HCT116 (cell line): ENCODE data around the gene PON3. TPM values are rescaled to one million over a fixed set of nuclear protein-coding genes. Genes with fewer than 3 reads are reported as not detected.

Source experiments
- ATAC-seq: fragments of 200-7000 bp; cut with Tn5 transposase; 2 replicates; pipeline ENCODE4 v1.9.1; 2020; ENCODE audit warnings: mild to moderate bottlenecking, moderate library complexity
- BruUV-seq: library from RNA; stranded (reverse); fragments of 400-500 nt; replicated peaks from 2 replicates; lab custom pipeline; 2021; lab: Mats Ljungman, UMichigan
- CTCF ChIA-PET: fragments of 300-600 bp; sonication (Branson Sonifier 250); formaldehyde crosslinking; loops from one replicate; lab custom pipeline; 2021; ENCODE audit warnings: antibody characterized with exemption; lab: Charles Lee
- POLR2A ChIA-PET: fragments of 300-600, 350-600 bp; sonication (Branson Sonifier 250); formaldehyde crosslinking; loops from one replicate; lab custom pipeline; 2021; ENCODE audit warnings: antibody characterized with exemption; lab: Charles Lee
- RAD21 ChIA-PET, 2 experiments: fragments of 300-600 bp; sonication (Branson Sonifier 250); formaldehyde crosslinking; loops; one replicate each; lab custom pipeline; 2023; ENCODE audit warnings: low total read pairs in 2 of 2; ENCODE audit not compliant: uncharacterized antibody in 2 of 2, unreplicated experiment in 2 of 2, low non-redundant PET in 1 of 2; lab: Charles Lee
- DNase-seq: peaks from one replicate; pipeline ENCODE4 v3.0.0-alpha.2; 2010; ENCODE audit warnings: low read depth, low spot score
- H2AFZ ChIP-seq: fragments of 200-600 bp; shearing (Covaris generic), sonication (generic); 2 replicates; pipeline ENCODE4 v1.6.1; 2017; ENCODE audit warnings: low read depth, mixed run types, mixed read lengths, antibody characterized with exemption, low read length; ENCODE audit not compliant: poor library complexity, severe bottlenecking
- H3K27ac ChIP-seq: 2 replicates; pipeline ENCODE4 v1.5.1; 2012; ENCODE audit warnings: low read depth, low read length
- H3K27me3 ChIP-seq: fragments of 200-600 bp; sonication (generic); 2 replicates; pipeline ENCODE4 v1.6.1; 2016; ENCODE audit warnings: mixed run types, low read length, mixed read lengths; ENCODE audit not compliant: insufficient read depth
- H3K36me3 ChIP-seq, 2 experiments: fragments of 200-500 bp in 1 of 2; fragments of 200-600 bp in 1 of 2; sonication (Bioruptor generic) in 1 of 2; sonication (generic) in 1 of 2; 2 replicates each; pipeline versions ENCODE4 v1.5.1 to v1.6.1; 2014 to 2016; ENCODE audit warnings: low read length in 2 of 2, inconsistent platforms in 1 of 2, mixed read lengths in 1 of 2, mixed run types in 1 of 2; ENCODE audit not compliant: insufficient read depth in 2 of 2, control insufficient read depth in 1 of 2
- H3K4me1 ChIP-seq, 2 experiments: fragments of 200-600 bp in 1 of 2; sonication (generic) in 1 of 2; 2 replicates each; pipeline versions ENCODE4 v1.5.1 to v1.6.1; 2012 to 2017; ENCODE audit warnings: low read length in 2 of 2, inconsistent platforms in 1 of 2, mild to moderate bottlenecking in 1 of 2, mixed read lengths in 1 of 2, mixed run types in 1 of 2, moderate library complexity in 1 of 2; ENCODE audit not compliant: insufficient read depth in 2 of 2, control insufficient read depth in 1 of 2
- H3K4me2 ChIP-seq: fragments of 200-600 bp; sonication (generic); 2 replicates; pipeline ENCODE4 v1.6.1; 2017; ENCODE audit warnings: mixed run types, low read length, mixed read lengths
- H3K4me3 ChIP-seq, 2 experiments: fragments of 200-600 bp in 1 of 2; sonication (generic) in 1 of 2; replicated peaks in 1 of 2; 2 replicates each; pipeline ENCODE4 v1.5.1; 2011 to 2016; ENCODE audit warnings: low read length in 2 of 2, control low read depth in 1 of 2, low read depth in 1 of 2, mild to moderate bottlenecking in 1 of 2, mixed read lengths in 1 of 2, mixed run types in 1 of 2
- H3K79me2 ChIP-seq: fragments of 200-600 bp; sonication (generic); 2 replicates; pipeline ENCODE4 v1.6.1; 2017; ENCODE audit warnings: mild to moderate bottlenecking, mixed run types, low read length, moderate library complexity, mixed read lengths; ENCODE audit not compliant: insufficient read depth
- H3K9ac ChIP-seq: fragments of 200-600 bp; sonication (generic); 2 replicates; pipeline ENCODE4 v1.6.1; 2016; ENCODE audit warnings: low read length, mixed read lengths
- H3K9me2 ChIP-seq: fragments of 200-600 bp; sonication (generic), shearing (Covaris generic); 2 replicates; pipeline ENCODE4 v1.6.1; 2017; ENCODE audit warnings: mixed run types, mild to moderate bottlenecking, moderate library complexity; ENCODE audit not compliant: insufficient read depth
- H3K9me3 ChIP-seq, 2 experiments: fragments of 200-500 bp in 1 of 2; fragments of 200-600 bp in 1 of 2; sonication (Bioruptor generic) in 1 of 2; sonication (generic) in 1 of 2; 2 replicates each; pipeline ENCODE4 v1.6.1; 2014 to 2017; ENCODE audit warnings: low read length in 2 of 2, mixed read lengths in 2 of 2, inconsistent platforms in 1 of 2, low read depth in 1 of 2, mild to moderate bottlenecking in 1 of 2, mixed run types in 1 of 2, moderate library complexity in 1 of 2; ENCODE audit not compliant: control insufficient read depth in 1 of 2, insufficient read depth in 1 of 2
- H4K20me1 ChIP-seq: fragments of 200-600 bp; sonication (generic), shearing (Covaris generic); 2 replicates; pipeline ENCODE4 v1.6.1; 2017; ENCODE audit warnings: mixed run types, mild to moderate bottlenecking, moderate library complexity; ENCODE audit not compliant: insufficient read depth
- CEBPB ChIP-seq: IDR thresholded peaks from 2 replicates; pipeline ENCODE4 v1.6.1; 2012; ENCODE audit warnings: low read depth
- EGR1 ChIP-seq: IDR thresholded peaks from 2 replicates; pipeline ENCODE4 v1.6.1; 2012; ENCODE audit warnings: low read depth
- ELF1 ChIP-seq: IDR thresholded peaks from 2 replicates; pipeline ENCODE4 v1.6.1; 2012; ENCODE audit warnings: low read depth, borderline replicate concordance
- EZH2 ChIP-seq: fragments of 200-600 bp; sonication (generic); IDR thresholded peaks from 2 replicates; pipeline ENCODE4 v1.6.1; 2017; ENCODE audit warnings: antibody characterized with exemption, mixed run types
- EZH2phosphoT487 ChIP-seq: fragments of 200-600 bp; IDR thresholded peaks from 2 replicates; pipeline ENCODE4 v1.6.1; 2018; ENCODE audit warnings: antibody characterized with exemption, borderline replicate concordance
- FOSL1 ChIP-seq: IDR thresholded peaks from 2 replicates; pipeline ENCODE4 v1.6.1; 2012; ENCODE audit warnings: low read depth
- POLR2A ChIP-seq: IDR thresholded peaks from 2 replicates; pipeline ENCODE4 v1.7.0; 2011; ENCODE audit warnings: borderline replicate concordance; ENCODE audit not compliant: insufficient read depth, insufficient read length; ENCODE audit errors: extremely low read depth
- POLR2AphosphoS5 ChIP-seq: IDR thresholded peaks from 2 replicates; pipeline ENCODE4 v1.6.1; 2011; ENCODE audit warnings: mild to moderate bottlenecking, low read depth, low read length, moderate library complexity
- RAD21 ChIP-seq: IDR thresholded peaks from 2 replicates; pipeline ENCODE4 v1.6.1; 2012; ENCODE audit warnings: low read depth, mild to moderate bottlenecking
- SIN3A ChIP-seq: IDR thresholded peaks from 2 replicates; pipeline ENCODE4 v1.6.1; 2012; ENCODE audit warnings: low read depth
- SP1 ChIP-seq: IDR thresholded peaks from 2 replicates; pipeline ENCODE4 v1.6.1; 2012; ENCODE audit warnings: low read depth
- SRF ChIP-seq: IDR thresholded peaks from 2 replicates; pipeline ENCODE4 v1.6.1; 2012; ENCODE audit warnings: low read depth
- TCF7L2 ChIP-seq: IDR thresholded peaks from 2 replicates; pipeline ENCODE4 v1.7.0; 2011; ENCODE audit warnings: borderline replicate concordance, inconsistent platforms; ENCODE audit not compliant: insufficient read depth, insufficient read length; ENCODE audit errors: extremely low read depth
- YY1 ChIP-seq: IDR thresholded peaks from 2 replicates; pipeline ENCODE4 v1.6.1; 2011; ENCODE audit warnings: low read length, low read depth, moderate library complexity, mild to moderate bottlenecking; ENCODE audit not compliant: insufficient replicate concordance; ENCODE audit errors: extremely low read depth
- ZFX ChIP-seq: fragments of 450-650 bp; IDR thresholded peaks from 2 replicates; pipeline ENCODE4 v1.6.1; 2017
- ZNF274 ChIP-seq: fragments of 200-500 bp; sonication (Bioruptor generic); IDR thresholded peaks from 2 replicates; pipeline ENCODE4 v1.6.1; 2014; ENCODE audit warnings: mild to moderate bottlenecking, low read depth, low read length, inconsistent platforms
- intact Hi-C: fragments of 100-400 bp; cut with micrococcal nuclease; formaldehyde crosslinking; loops from 2 replicates; pipeline ENCODE4 v1.10.0; 2022
- total RNA-seq: library from RNA; stranded (reverse); gene quantifications from one replicate; pipeline ENCODE4 v1.2.1, GENCODE V29; 2021; ENCODE audit not compliant: unreplicated experiment
- TF ChIP-seq, protein P1 (sequence below), 3 experiments: fragments of 200-600 bp in 1 of 3; sonication (generic) in 1 of 3; IDR thresholded peaks in 2 of 3; conservative IDR thresholded peaks in 1 of 3; 2 replicates each; pipeline ENCODE4 v1.5.1; 2012 to 2017; ENCODE audit warnings: low read depth in 2 of 3, low read length in 2 of 3, antibody characterized with exemption in 1 of 3, borderline replicate concordance in 1 of 3, control low read depth in 1 of 3, mild to moderate bottlenecking in 1 of 3, mixed read lengths in 1 of 3, mixed run types in 1 of 3, moderate library complexity in 1 of 3; ENCODE audit not compliant: insufficient read depth in 1 of 3
- TF ChIP-seq, protein P2 (sequence below): IDR thresholded peaks from 2 replicates; pipeline ENCODE4 v1.6.1; 2012
- TF ChIP-seq, protein P3 (sequence below): IDR thresholded peaks from 2 replicates; pipeline ENCODE4 v1.6.1; 2012
- TF ChIP-seq, protein P4 (sequence below): IDR thresholded peaks from 2 replicates; pipeline ENCODE4 v1.6.1; 2011; ENCODE audit warnings: mild to moderate bottlenecking, low read length, moderate library complexity; ENCODE audit not compliant: insufficient replicate concordance; ENCODE audit errors: extremely low read depth

Gene PON3
- total RNA-seq, 1 experiment from 2014 or later, result 2.6 TPM

DNA sequence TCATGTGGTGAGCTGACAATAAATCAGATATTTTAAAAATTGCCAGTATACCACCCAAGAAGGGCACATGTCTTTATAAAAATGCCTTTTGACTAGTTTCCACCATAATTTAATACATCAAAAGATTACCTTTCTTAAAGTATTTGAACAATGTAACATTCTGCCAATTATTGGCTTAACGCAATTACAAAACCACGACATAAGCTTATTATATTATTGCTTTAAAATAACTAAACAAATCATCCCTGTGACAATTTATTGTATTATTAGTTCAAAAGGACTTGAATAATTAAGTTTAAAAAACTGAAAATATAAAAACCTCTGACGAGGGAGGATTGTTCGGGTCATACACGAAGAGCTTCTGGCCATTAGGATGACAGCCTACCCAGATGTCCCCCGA is 9.6 kb upstream of the PON3 start:
- POLR2A ChIA-PET, result no interaction called here
- CTCF ChIA-PET, result interaction anchor here (1.8 kb wide), 1 partner anchor 10 kb away, joined by 4 read pairs; the partner anchor contains the start of gene PON3

More for the DNA sequence above, 9.6 kb upstream of the PON3 start:
- Histone ChIP-seq H3K4me1 (no peaks in the 10 kb centered on the region), H3K36me3 (peaks cover 2 to 13% of the 10 kb centered on the region in 2 experiments; a peak in 3 of 4 replicates), H3K27ac (no peak overlapping the region), H4K20me1 (no peaks in the 10 kb centered on the region), H3K27me3 (no peaks in the 10 kb centered on the region), H3K4me3 (no peak overlapping the region), H3K79me2 (no peaks in the 10 kb centered on the region), H2AFZ (no peak overlapping the region), H3K9ac (no peak overlapping the region), H3K4me2 (no peak overlapping the region), H3K9me3 (no peaks in the 10 kb centered on the region), H3K9me2 (no peaks in the 10 kb centered on the region)
- no peak for TF ChIP-seq RAD21
- TF ChIP-seq, protein P1, sequence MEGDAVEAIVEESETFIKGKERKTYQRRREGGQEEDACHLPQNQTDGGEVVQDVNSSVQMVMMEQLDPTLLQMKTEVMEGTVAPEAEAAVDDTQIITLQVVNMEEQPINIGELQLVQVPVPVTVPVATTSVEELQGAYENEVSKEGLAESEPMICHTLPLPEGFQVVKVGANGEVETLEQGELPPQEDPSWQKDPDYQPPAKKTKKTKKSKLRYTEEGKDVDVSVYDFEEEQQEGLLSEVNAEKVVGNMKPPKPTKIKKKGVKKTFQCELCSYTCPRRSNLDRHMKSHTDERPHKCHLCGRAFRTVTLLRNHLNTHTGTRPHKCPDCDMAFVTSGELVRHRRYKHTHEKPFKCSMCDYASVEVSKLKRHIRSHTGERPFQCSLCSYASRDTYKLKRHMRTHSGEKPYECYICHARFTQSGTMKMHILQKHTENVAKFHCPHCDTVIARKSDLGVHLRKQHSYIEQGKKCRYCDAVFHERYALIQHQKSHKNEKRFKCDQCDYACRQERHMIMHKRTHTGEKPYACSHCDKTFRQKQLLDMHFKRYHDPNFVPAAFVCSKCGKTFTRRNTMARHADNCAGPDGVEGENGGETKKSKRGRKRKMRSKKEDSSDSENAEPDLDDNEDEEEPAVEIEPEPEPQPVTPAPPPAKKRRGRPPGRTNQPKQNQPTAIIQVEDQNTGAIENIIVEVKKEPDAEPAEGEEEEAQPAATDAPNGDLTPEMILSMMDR (IDR thresholded peaks at IDR 0.05 in 2 of 3, conservative IDR thresholded peaks at IDR 0.05 in 1 of 3; ENCODE audit: borderline replicate concordance in 1 of 3, insufficient read depth in 1 of 3, low read depth in 2 of 3, low read length in 2 of 3), result no peak
- no peak for TF ChIP-seq SIN3A
- no peak for TF ChIP-seq ZFX
- no peak for TF ChIP-seq SP1
- TF ChIP-seq EZH2phosphoT487, result no peak
- no peak for TF ChIP-seq YY1
- TF ChIP-seq, protein P2, sequence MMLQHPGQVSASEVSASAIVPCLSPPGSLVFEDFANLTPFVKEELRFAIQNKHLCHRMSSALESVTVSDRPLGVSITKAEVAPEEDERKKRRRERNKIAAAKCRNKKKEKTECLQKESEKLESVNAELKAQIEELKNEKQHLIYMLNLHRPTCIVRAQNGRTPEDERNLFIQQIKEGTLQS, result no peak
- no peak for TF ChIP-seq FOSL1
- no peak for TF ChIP-seq EZH2
- TF ChIP-seq ELF1, result no peak
- TF ChIP-seq POLR2AphosphoS5, result no peak
- TF ChIP-seq EGR1, result no peak
- TF ChIP-seq TCF7L2, result no peak
- no peak for TF ChIP-seq ZNF274
- TF ChIP-seq, protein P3, sequence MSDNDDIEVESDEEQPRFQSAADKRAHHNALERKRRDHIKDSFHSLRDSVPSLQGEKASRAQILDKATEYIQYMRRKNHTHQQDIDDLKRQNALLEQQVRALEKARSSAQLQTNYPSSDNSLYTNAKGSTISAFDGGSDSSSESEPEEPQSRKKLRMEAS, result no peak
- TF ChIP-seq, protein P4, sequence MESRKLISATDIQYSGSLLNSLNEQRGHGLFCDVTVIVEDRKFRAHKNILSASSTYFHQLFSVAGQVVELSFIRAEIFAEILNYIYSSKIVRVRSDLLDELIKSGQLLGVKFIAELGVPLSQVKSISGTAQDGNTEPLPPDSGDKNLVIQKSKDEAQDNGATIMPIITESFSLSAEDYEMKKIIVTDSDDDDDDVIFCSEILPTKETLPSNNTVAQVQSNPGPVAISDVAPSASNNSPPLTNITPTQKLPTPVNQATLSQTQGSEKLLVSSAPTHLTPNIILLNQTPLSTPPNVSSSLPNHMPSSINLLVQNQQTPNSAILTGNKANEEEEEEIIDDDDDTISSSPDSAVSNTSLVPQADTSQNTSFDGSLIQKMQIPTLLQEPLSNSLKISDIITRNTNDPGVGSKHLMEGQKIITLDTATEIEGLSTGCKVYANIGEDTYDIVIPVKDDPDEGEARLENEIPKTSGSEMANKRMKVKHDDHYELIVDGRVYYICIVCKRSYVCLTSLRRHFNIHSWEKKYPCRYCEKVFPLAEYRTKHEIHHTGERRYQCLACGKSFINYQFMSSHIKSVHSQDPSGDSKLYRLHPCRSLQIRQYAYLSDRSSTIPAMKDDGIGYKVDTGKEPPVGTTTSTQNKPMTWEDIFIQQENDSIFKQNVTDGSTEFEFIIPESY, result no peak
- no peak for TF ChIP-seq SRF
- no peak for TF ChIP-seq POLR2A
- no peak for TF ChIP-seq CEBPB
- ATAC-seq, result no peak
- intact Hi-C loops, result no loop called here
- RAD21 ChIA-PET, result no interaction called here
- no TSS peak for BruUV-seq
- no peak for DNase-seq
